ENCODE data around the gene CBX5. TPM values are rescaled to one million over a fixed set of nuclear protein-coding genes. Genes with fewer than 3 reads are reported as not detected.
"Not testable (repeated sequence)": the region's sequence is repeated elsewhere in the genome, so short reads cannot be mapped to it uniquely, and the experiment has no call there.

The CBX5 gene
- polyA plus RNA-seq, 2 donors, result 4.9 to 5.6 TPM

DNA sequence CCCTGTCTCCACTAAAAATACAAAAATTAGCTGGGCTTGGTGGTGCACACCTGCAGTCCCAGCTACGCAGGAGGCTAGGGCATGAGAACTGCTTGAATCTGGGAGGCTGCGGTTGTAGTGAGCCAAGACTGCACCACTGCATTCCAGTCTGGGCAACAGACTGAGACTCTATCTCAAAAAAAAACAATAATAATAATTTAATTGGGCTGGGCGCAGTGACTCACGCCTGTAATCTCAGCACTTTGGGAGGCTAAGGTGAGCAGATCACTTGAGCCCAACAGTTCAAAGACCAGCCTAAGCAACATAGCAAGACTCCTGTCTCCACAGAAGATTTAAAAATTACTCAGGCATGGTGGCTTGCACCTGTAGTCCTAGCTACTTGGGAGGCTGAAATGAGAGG lies 26.7 kb downstream of the CBX5 start:
- Histone ChIP-seq H3K9me3 (ENCODE audit: control insufficient read depth in 2 of 2, insufficient read depth in 1 of 2, low read depth in 1 of 2, low read length in 1 of 2) (no peaks in the 10 kb centered on the region), H3K4me3 (ENCODE audit: low read depth in 1 of 2, low read length in 2 of 2) (no peak overlapping the region), H3K36me3 (ENCODE audit: control insufficient read depth in 2 of 2, insufficient read depth in 2 of 2, low read length in 1 of 2) (peaks cover 0 to 7% of the 10 kb centered on the region in 2 donors), H3K27me3 (ENCODE audit: control insufficient read depth in 1 of 2, insufficient read depth in 2 of 2, low read length in 2 of 2) (no peaks in the 10 kb centered on the region), H3K4me1 (ENCODE audit: control insufficient read depth in 2 of 2, insufficient read depth in 2 of 2, low read length in 1 of 2) (no peaks in the 10 kb centered on the region), H3K27ac (ENCODE audit: low read depth in 2 of 2, low read length in 1 of 2) (no peak overlapping the region)
- WGBS, 2 donors, result 93% methylated on average over 4 of the region's 4 CpGs

DNA sequence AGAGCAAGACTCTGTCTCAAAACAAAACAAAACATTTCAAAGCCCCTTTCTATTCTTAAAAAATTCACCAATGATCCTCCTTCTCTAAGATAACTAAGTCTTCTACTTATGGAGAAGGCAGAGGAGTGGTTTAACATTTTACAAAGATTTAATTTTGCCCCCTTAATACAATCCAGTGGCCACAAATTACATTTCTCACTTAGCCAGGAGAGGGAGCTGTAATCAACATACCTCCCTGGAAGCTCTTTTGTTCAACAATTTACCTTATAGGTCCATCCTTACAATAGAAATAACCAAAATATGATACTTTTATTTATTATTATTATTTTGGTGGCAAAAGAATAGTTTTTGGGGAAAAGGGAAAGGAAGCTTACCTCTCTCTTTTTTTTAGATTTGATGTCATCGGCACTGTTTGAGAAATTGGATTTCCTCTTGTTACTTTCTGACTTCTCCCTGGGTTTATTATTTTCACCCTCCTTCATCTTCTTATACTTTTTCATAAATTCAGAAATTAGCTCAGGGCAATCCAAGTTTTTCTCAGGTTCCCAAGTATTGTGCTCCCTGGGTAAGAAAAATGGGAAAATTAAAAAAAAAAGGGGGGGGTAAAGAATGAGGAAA lies 28.1 kb downstream of the CBX5 start:
- Histone ChIP-seq H3K9me3 (ENCODE audit: control insufficient read depth in 2 of 2, insufficient read depth in 1 of 2, low read depth in 1 of 2, low read length in 1 of 2) (no peaks in the 10 kb centered on the region), H3K27me3 (ENCODE audit: control insufficient read depth in 1 of 2, insufficient read depth in 2 of 2, low read length in 2 of 2) (no peaks in the 10 kb centered on the region), H3K27ac (ENCODE audit: low read depth in 2 of 2, low read length in 1 of 2) (no peak overlapping the region), H3K4me3 (ENCODE audit: low read depth in 1 of 2, low read length in 2 of 2) (no peak overlapping the region), H3K4me1 (ENCODE audit: control insufficient read depth in 2 of 2, insufficient read depth in 2 of 2, low read length in 1 of 2) (no peaks in the 10 kb centered on the region), H3K36me3 (ENCODE audit: control insufficient read depth in 2 of 2, insufficient read depth in 2 of 2, low read length in 1 of 2) (peaks cover 0 to 9% of the 10 kb centered on the region in 2 donors)
- 97 to 100% methylated on average over 1 of the region's 1 CpG for WGBS, 2 donors

DNA sequence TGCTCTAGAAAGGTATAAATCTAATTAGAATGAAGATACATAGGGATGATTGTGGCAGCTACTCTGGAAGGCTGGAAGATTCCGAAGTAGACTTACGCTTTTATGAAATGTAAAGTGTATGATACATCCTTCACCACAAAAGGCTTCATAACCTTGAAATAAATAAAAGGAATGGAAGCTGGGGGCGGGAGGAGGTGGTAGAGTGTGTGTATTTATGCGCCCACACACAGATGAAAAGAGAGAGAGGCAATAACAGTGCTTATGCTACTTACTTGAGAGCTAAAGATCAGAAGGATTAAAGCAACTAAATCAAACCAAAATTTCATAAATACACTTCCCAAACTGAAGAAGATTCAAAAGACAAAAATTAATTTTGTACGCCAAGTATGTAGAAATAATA lies 30.4 kb downstream of the CBX5 start:
- Histone ChIP-seq H3K36me3 (ENCODE audit: control insufficient read depth in 2 of 2, insufficient read depth in 2 of 2, low read length in 1 of 2) (peaks cover 0 to 2% of the 10 kb centered on the region in 2 donors), H3K4me3 (ENCODE audit: low read depth in 1 of 2, low read length in 2 of 2) (no peak overlapping the region), H3K9me3 (ENCODE audit: control insufficient read depth in 2 of 2, insufficient read depth in 1 of 2, low read depth in 1 of 2, low read length in 1 of 2) (no peaks in the 10 kb centered on the region), H3K27ac (ENCODE audit: low read depth in 2 of 2, low read length in 1 of 2) (no peak overlapping the region), H3K27me3 (ENCODE audit: control insufficient read depth in 1 of 2, insufficient read depth in 2 of 2, low read length in 2 of 2) (no peaks in the 10 kb centered on the region), H3K4me1 (ENCODE audit: control insufficient read depth in 2 of 2, insufficient read depth in 2 of 2, low read length in 1 of 2) (no peaks in the 10 kb centered on the region)
- WGBS, 2 donors, result 95 to 96% methylated on average over 5 of the region's 5 CpGs

DNA sequence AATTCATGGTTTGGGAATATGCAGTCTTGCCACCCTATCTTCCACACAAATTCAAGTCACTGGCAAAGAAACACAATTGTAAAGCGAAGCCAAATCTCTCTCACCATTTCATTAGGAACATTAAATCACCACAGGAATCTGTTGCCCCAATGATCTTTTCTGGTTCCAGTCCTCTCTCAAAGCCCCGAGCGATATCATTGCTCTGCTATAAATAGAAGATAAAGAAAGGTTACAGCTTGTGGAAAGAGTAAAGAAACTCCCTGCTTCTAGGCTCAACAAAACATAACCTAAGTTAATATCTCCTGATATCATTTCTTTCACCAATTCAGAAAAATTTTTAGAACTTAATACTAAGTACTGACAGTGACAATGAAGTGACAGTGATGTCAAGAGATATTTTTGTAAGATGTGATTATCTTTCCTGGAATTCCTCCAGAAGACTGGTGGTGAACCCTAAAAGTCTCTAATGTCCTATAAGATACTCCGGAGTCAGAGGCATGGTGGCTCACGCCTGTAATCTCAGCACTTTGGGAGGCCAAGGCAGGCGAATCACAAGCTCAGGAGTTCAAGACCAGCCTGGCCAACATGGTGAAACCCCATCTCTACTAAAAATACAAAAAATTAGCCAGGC lies 33.8 kb downstream of the CBX5 start:
- H3K27me3 ChIP-seq (ENCODE audit: control insufficient read depth in 1 of 2, insufficient read depth in 2 of 2, low read length in 2 of 2), result no peaks in the 10 kb centered on the region
- H3K4me1 ChIP-seq (ENCODE audit: control insufficient read depth in 2 of 2, insufficient read depth in 2 of 2, low read length in 1 of 2), result no peaks in the 10 kb centered on the region
- 89 to 92% methylated on average over 6 of the region's 6 CpGs for WGBS, 2 donors
- no peak overlapping the region for H3K4me3 ChIP-seq (ENCODE audit: low read depth in 1 of 2, low read length in 2 of 2)
- no peak overlapping the region for H3K27ac ChIP-seq (ENCODE audit: low read depth in 2 of 2, low read length in 1 of 2)
- H3K9me3 ChIP-seq (ENCODE audit: control insufficient read depth in 2 of 2, insufficient read depth in 1 of 2, low read depth in 1 of 2, low read length in 1 of 2), result no peaks in the 10 kb centered on the region
- H3K36me3 ChIP-seq (ENCODE audit: control insufficient read depth in 2 of 2, insufficient read depth in 2 of 2, low read length in 1 of 2), result peaks cover under 1 to 2% of the 10 kb centered on the region in 2 donors

GRCh38 chr12:54240971-54241588 lies 38.8 kb downstream of the CBX5 start:
- 69 to 76% methylated on average over 2 of the region's 2 CpGs for WGBS, 2 donors
- no peak overlapping the region for H3K27ac ChIP-seq (ENCODE audit: low read depth in 2 of 2, low read length in 1 of 2)
- H3K9me3 ChIP-seq (ENCODE audit: control insufficient read depth in 2 of 2, insufficient read depth in 1 of 2, low read depth in 1 of 2, low read length in 1 of 2), result no peaks in the 10 kb centered on the region
- no peak overlapping the region for H3K4me3 ChIP-seq (ENCODE audit: low read depth in 1 of 2, low read length in 2 of 2)
- H3K27me3 ChIP-seq (ENCODE audit: control insufficient read depth in 1 of 2, insufficient read depth in 2 of 2, low read length in 2 of 2), result no peaks in the 10 kb centered on the region
- H3K36me3 ChIP-seq (ENCODE audit: control insufficient read depth in 2 of 2, insufficient read depth in 2 of 2, low read length in 1 of 2), result peaks cover 0 to 7% of the 10 kb centered on the region in 2 donors
- H3K4me1 ChIP-seq (ENCODE audit: control insufficient read depth in 2 of 2, insufficient read depth in 2 of 2, low read length in 1 of 2), result no peaks in the 10 kb centered on the region

DNA sequence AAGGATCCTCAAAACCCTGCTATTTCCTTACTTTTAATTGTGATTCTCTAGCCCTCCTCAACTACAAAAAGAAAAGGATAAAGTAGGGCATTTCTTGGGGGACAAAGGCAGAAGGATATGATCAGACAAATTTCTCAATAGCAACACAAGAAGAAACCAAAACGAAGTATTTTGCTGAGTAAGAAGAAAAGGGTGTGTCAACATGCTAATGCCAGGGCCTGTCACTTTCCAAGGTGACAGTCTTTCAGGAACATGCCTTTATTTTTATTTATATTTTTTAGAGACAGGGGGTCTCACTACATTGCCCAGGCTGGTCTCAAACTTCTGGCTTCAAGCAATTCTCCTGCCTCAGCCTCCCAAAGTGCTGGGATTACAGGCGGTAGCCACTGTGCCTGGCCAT lies 39.8 kb downstream of the CBX5 start:
- Histone ChIP-seq H3K9me3 (ENCODE audit: control insufficient read depth in 2 of 2, insufficient read depth in 1 of 2, low read depth in 1 of 2, low read length in 1 of 2) (no peaks in the 10 kb centered on the region), H3K27me3 (ENCODE audit: control insufficient read depth in 1 of 2, insufficient read depth in 2 of 2, low read length in 2 of 2) (no peaks in the 10 kb centered on the region), H3K4me1 (ENCODE audit: control insufficient read depth in 2 of 2, insufficient read depth in 2 of 2, low read length in 1 of 2) (no peaks in the 10 kb centered on the region), H3K36me3 (ENCODE audit: control insufficient read depth in 2 of 2, insufficient read depth in 2 of 2, low read length in 1 of 2) (peaks cover 0 to 7% of the 10 kb centered on the region in 2 donors), H3K27ac (ENCODE audit: low read depth in 2 of 2, low read length in 1 of 2) (no peak overlapping the region), H3K4me3 (ENCODE audit: low read depth in 1 of 2, low read length in 2 of 2) (no peak overlapping the region)
- 67 to 68% methylated on average over 2 of the region's 2 CpGs for WGBS, 2 donors

DNA sequence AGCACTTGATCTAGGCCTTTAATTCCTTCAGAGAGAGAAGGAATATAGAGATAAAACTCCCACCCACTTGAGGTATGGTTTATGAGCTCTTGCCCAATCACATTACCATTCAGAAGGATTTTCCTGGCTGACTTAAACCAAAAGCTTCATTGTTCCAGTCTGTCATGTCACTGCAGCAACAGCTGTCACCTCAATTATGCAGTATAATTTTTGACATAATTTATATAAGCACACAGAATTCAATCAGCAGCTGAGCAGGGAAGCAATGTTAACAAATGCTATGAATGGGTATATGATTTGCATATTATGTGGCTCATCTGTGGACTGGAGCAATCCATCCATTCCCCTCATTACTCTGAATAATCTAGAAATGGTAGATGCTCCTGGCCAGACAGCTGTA lies 40.3 kb downstream of the CBX5 start:
- Histone ChIP-seq H3K9me3 (ENCODE audit: control insufficient read depth in 2 of 2, insufficient read depth in 1 of 2, low read depth in 1 of 2, low read length in 1 of 2) (no peaks in the 10 kb centered on the region), H3K27ac (ENCODE audit: low read depth in 2 of 2, low read length in 1 of 2) (no peak overlapping the region), H3K4me3 (ENCODE audit: low read depth in 1 of 2, low read length in 2 of 2) (no peak overlapping the region), H3K27me3 (ENCODE audit: control insufficient read depth in 1 of 2, insufficient read depth in 2 of 2, low read length in 2 of 2) (no peaks in the 10 kb centered on the region), H3K36me3 (ENCODE audit: control insufficient read depth in 2 of 2, insufficient read depth in 2 of 2, low read length in 1 of 2) (peaks cover 0 to 7% of the 10 kb centered on the region in 2 donors), H3K4me1 (ENCODE audit: control insufficient read depth in 2 of 2, insufficient read depth in 2 of 2, low read length in 1 of 2) (no peaks in the 10 kb centered on the region)

- H3K4me1 ChIP-seq (ENCODE audit: control insufficient read depth in 2 of 2, insufficient read depth in 2 of 2, low read length in 1 of 2), result no peaks in the 10 kb centered on the region
- H3K27ac ChIP-seq (ENCODE audit: low read depth in 2 of 2, low read length in 1 of 2), result no peak overlapping the region
- H3K9me3 ChIP-seq (ENCODE audit: control insufficient read depth in 2 of 2, insufficient read depth in 1 of 2, low read depth in 1 of 2, low read length in 1 of 2), result no peaks in the 10 kb centered on the region
- WGBS, 2 donors, result 79 to 98% methylated on average over 1 of the region's 1 CpG
- no peaks in the 10 kb centered on the region for H3K27me3 ChIP-seq (ENCODE audit: control insufficient read depth in 1 of 2, insufficient read depth in 2 of 2, low read length in 2 of 2)
- H3K4me3 ChIP-seq (ENCODE audit: low read depth in 1 of 2, low read length in 2 of 2), result no peak overlapping the region
- peaks cover 0 to 7% of the 10 kb centered on the region in 2 donors for H3K36me3 ChIP-seq (ENCODE audit: control insufficient read depth in 2 of 2, insufficient read depth in 2 of 2, low read length in 1 of 2)
These were observed 41.4 kb downstream of the CBX5 start for GRCh38 chr12:54238531-54238930.

DNA sequence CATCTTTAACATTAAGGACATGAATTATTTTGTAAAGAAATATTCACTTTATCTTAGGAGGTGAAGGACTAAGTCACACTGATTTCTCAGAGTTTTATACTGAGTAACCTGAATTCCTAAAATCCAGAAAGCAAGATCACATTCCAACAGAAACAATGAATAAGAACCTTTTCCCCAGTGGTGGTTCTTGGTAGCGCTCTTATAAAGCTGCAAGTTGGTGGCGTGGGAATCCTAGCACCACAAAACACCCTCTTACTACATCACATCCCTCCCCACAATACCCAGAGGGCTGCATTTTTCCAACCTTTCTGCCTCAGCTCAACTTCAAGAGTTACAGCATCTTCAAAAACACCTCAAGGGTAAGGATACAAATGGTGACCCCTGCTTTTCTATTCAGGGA lies 47.1 kb downstream of the CBX5 start:
- Histone ChIP-seq H3K27ac (ENCODE audit: low read depth in 2 of 2, low read length in 1 of 2) (no peak overlapping the region), H3K27me3 (ENCODE audit: control insufficient read depth in 1 of 2, insufficient read depth in 2 of 2, low read length in 2 of 2) (no peaks in the 10 kb centered on the region), H3K4me1 (ENCODE audit: control insufficient read depth in 2 of 2, insufficient read depth in 2 of 2, low read length in 1 of 2) (no peaks in the 10 kb centered on the region), H3K36me3 (ENCODE audit: control insufficient read depth in 2 of 2, insufficient read depth in 2 of 2, low read length in 1 of 2) (no peaks in the 10 kb centered on the region), H3K9me3 (ENCODE audit: control insufficient read depth in 2 of 2, insufficient read depth in 1 of 2, low read depth in 1 of 2, low read length in 1 of 2) (no peaks in the 10 kb centered on the region), H3K4me3 (ENCODE audit: low read depth in 1 of 2, low read length in 2 of 2) (no peak overlapping the region)
- 96 to 97% methylated on average over 2 of the region's 2 CpGs for WGBS, 2 donors

DNA sequence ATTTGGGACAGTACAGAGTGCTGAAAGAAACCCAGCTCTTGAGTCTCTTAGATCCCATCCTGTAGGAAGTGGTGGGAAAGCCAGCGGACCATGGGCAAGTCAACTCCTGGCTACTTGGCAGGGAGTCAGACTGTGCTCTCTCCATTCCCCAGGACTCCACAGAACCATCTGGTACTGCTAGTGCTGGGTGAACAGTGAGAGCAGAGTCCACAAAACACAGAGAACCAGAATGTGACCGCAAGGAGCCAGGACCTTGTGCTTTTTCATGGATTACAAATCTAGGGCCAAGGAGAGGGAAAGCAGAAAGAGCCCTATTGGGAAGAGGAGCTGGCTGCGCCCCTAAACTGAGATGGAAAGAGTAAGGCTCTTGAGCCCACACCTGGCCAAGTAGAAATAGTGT lies 48.7 kb downstream of the CBX5 start:
- H3K4me3 ChIP-seq (ENCODE audit: low read depth in 1 of 2, low read length in 2 of 2); H3K27me3 ChIP-seq (ENCODE audit: control insufficient read depth in 1 of 2, insufficient read depth in 2 of 2, low read length in 2 of 2); H3K9me3 ChIP-seq (ENCODE audit: control insufficient read depth in 2 of 2, insufficient read depth in 1 of 2, low read depth in 1 of 2, low read length in 1 of 2); H3K4me1 ChIP-seq (ENCODE audit: control insufficient read depth in 2 of 2, insufficient read depth in 2 of 2, low read length in 1 of 2); H3K27ac ChIP-seq (ENCODE audit: low read depth in 2 of 2, low read length in 1 of 2); H3K36me3 ChIP-seq (ENCODE audit: control insufficient read depth in 2 of 2, insufficient read depth in 2 of 2, low read length in 1 of 2): not testable (repeated sequence)
- 96% methylated on average over 3 of the region's 3 CpGs for WGBS, 2 donors
